Measurements from ENCODE around the gene LUZP2.

DNA sequence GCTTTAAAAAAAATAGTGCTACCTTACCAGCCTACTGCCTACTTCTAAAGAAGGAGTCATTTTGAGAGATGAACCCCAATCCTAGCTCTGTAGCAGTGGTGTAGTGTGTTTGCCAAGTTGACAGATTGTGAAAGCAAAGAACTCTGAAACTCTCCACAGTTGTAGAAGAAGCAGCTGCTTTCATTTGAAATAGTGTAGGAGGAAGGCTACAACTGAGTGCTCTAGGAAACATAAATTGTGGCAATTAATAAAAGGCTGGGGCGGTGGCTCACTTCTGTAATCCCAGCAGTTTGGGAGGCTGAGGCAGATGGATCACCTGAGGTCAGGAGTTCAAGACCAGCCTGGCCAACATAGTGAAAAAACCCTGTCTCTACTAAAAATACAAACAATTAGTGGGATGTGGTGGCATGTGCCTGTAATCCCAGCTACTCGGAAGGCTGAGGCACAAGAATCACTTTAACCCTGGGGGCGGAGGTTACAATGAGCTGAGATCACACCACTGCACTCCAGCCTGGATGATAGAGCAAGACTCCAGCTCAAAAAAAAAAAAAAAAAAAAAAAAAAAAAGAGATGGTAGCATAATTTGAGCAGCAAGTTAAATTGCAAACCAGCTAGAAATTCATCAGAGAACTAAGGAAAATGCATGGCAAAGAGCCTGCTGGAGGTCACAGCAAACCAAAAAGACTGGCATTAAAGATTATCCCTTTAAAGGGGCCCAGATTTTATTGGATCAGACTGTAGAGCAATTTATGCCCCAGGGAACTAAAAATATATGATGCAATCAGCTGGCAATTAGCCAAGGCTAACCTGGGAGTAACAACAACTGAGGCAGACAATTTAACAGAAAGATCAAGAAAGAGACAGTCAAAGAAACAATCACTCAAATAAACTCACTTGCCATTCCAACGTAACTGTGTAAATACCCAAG, 112.6 kb downstream of the LUZP2 start:
- no peak for TF ChIP-seq GATA2 (IDR thresholded peaks at IDR 0.05; ENCODE audit: low read depth, low read length)
- TF ChIP-seq GATA3 (IDR thresholded peaks at IDR 0.05; ENCODE audit: low read depth, low read length) = no peak
